K562 (cell line): Measurements from ENCODE around the gene PPIH. TPM values are rescaled to one million over a fixed set of nuclear protein-coding genes. Genes with fewer than 3 reads are reported as not detected.

ENCODE experiments used
- KDM5B ChIP-seq: fragments of 200-600 bp; sonication (generic); IDR thresholded peaks from 2 replicates; pipeline ENCODE4 v1.6.1; 2012; ENCODE audit warnings: low read depth, mild to moderate bottlenecking, moderate library complexity, low read length, control low read depth, inconsistent platforms; ENCODE audit not compliant: insufficient replicate concordance
- MCM3 ChIP-seq: fragments of 450-650 bp; IDR thresholded peaks from 2 replicates; pipeline ENCODE4 v1.6.1; 2016
- NR1H2 ChIP-seq: sonication (generic); formaldehyde crosslinking; IDR thresholded peaks from 2 replicates; pipeline ENCODE4 v1.4.0; 2020; ENCODE audit warnings: mild to moderate bottlenecking, missing genetic modification reagents
- SUPT5H ChIP-seq: fragments of 450-650 bp; IDR thresholded peaks from 2 replicates; pipeline ENCODE4 v1.6.1; 2016
- ZNF282 ChIP-seq: sonication (generic); formaldehyde crosslinking; IDR thresholded peaks from 2 replicates; pipeline ENCODE4 v1.8.1; 2023; ENCODE audit warnings: missing genetic modification reagents
- ZNF668 ChIP-seq: fragments of 250-450 bp; sonication (Bioruptor Pico); IDR thresholded peaks from 2 replicates; pipeline ENCODE4 v1.8.0; 2022; ENCODE audit warnings: mild to moderate bottlenecking, inconsistent platforms
- ZNF75A ChIP-seq: fragments of 450-650 bp; formaldehyde crosslinking; IDR thresholded peaks from 2 replicates; pipeline ENCODE4 v1.4.0; 2020; ENCODE audit warnings: mild to moderate bottlenecking
- ZNF778 ChIP-seq: fragments of 450-650 bp; formaldehyde crosslinking; IDR thresholded peaks from 2 replicates; pipeline ENCODE4 v1.4.0; 2020; ENCODE audit warnings: mild to moderate bottlenecking, moderate library complexity
- polyA plus RNA-seq, 8 experiments: library from polyadenylated mRNA; depleted of rRNA in 4 of 8; stranded (reverse) in 5 of 8; unstranded in 3 of 8; fragments of >200 nt; fragmentation: Nextera tagmentation in 2 of 8; fragmentation: Illumina TruSeq in 1 of 8; extraction: Ambion mirVana in 2 of 8; extraction: Trizol in 1 of 8; gene quantifications; 2 replicates each; pipeline versions ENCODE4 v1.2.1 to v1.2.3, GENCODE V29; 2011 to 2014; ENCODE audit warnings: inconsistent platforms in 1 of 8, missing spikeins in 1 of 8
- total RNA-seq, 7 experiments: library from RNA; depleted of rRNA in 6 of 7; stranded (reverse); fragments of >200 nt in 6 of 7; fragmentation: Illumina TruSeq in 2 of 7; extraction: Trizol in 2 of 7; gene quantifications; 2 replicates each; pipeline versions ENCODE4 v1.2.1 to v1.2.3, GENCODE V29; 2011 to 2021; ENCODE audit warnings: low replicate concordance in 1 of 7
- TF ChIP-seq, protein P1 (sequence below): fragments of 450-650 bp; formaldehyde crosslinking; IDR thresholded peaks from 2 replicates; pipeline ENCODE4 v1.4.0; 2020; ENCODE audit warnings: mild to moderate bottlenecking, mixed read lengths
- TF ChIP-seq, protein P2 (sequence below): IDR thresholded peaks from 2 replicates; pipeline ENCODE4 v1.6.1; 2014; ENCODE audit warnings: antibody characterized with exemption
- TF ChIP-seq, protein P3 (sequence below): sonication (generic); formaldehyde crosslinking; IDR thresholded peaks from 2 replicates; pipeline ENCODE4 v1.8.0; 2023; ENCODE audit warnings: mild to moderate bottlenecking, missing genetic modification reagents
- TF ChIP-seq, protein P4 (sequence below): sonication (generic); formaldehyde crosslinking; IDR thresholded peaks from 2 replicates; pipeline ENCODE4 v1.8.0; 2022; ENCODE audit warnings: mild to moderate bottlenecking, missing genetic modification reagents
- TF ChIP-seq, protein P5 (sequence below): sonication (generic); formaldehyde crosslinking; IDR thresholded peaks from 2 replicates; pipeline ENCODE4 v1.8.1; 2023; ENCODE audit warnings: mild to moderate bottlenecking, missing genetic modification reagents
- TF ChIP-seq, protein P6 (sequence below), 2 experiments: fragments of 200-800 bp in 1 of 2; sonication (Bioruptor generic) in 1 of 2; sonication (generic) in 1 of 2; formaldehyde crosslinking in 1 of 2; IDR thresholded peaks in 1 of 2; conservative IDR thresholded peaks in 1 of 2; 2 replicates each; pipeline versions ENCODE4 v1.5.0 to v1.6.1; 2016 to 2020; ENCODE audit warnings: missing compliant biosample characterization in 1 of 2, missing genetic modification characterization in 1 of 2, missing genetic modification reagents in 1 of 2

Gene PPIH
- total and polyA plus RNA-seq, 9 of the 15 experiments (the other 6 are each of a cell fraction or from before 2014, with no cell fraction given): 197 to 470 (median 277) TPM

DNA sequence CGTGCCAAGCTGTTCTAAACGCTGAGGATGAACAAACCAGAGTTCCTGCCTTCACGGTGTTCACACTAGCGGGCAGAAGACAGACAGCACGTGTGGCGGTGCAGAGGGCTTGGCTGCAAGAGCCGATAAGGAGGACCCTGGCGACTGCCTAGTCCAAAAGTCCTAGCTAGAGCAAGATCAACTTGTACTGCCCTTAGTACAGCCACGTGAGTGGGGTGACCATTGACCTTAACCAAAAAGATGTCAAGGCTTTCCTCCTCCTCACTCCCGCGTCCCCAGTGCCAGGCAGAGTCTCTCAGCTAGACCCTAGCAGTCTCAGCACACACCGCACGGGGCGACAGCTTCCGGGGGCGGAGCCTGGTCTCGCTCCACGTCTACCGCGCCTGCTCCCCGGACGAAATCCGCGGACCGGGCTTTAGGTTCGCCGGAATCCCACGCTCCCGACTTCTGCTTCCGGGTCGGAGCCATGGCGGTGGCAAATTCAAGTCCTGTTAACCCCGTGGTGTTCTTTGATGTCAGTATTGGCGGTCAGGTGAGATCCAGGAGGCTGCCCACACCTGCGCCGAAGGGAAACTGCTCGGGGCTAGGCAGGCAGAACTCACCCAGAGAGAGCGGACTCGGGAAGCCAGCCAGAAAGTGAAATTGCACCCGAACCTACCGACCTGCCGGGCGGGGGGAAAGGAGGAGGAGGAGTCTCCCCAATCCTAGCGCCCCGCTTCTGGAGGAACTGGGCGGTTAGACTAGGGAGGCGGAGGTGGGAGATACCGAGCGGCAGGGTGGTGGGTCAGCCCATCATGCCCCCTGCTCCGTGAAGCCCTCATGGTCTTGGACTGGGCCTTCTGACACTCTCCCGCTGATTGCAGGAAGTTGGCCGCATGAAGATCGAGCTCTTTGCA, at the start of gene PPIH (continued):
- TF ChIP-seq ZNF778 (CRISPR knock-in tag): no peak
- TF ChIP-seq, protein P1, sequence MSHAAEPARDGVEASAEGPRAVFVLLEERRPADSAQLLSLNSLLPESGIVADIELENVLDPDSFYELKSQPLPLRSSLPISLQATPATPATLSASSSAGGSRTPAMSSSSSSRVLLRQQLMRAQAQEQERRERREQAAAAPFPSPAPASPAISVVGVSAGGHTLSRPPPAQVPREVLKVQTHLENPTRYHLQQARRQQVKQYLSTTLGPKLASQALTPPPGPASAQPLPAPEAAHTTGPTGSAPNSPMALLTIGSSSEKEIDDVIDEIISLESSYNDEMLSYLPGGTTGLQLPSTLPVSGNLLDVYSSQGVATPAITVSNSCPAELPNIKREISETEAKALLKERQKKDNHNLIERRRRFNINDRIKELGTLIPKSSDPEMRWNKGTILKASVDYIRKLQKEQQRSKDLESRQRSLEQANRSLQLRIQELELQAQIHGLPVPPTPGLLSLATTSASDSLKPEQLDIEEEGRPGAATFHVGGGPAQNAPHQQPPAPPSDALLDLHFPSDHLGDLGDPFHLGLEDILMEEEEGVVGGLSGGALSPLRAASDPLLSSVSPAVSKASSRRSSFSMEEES (CRISPR knock-in tag): no peak
- no peak for TF ChIP-seq ZNF282 (CRISPR knock-in tag)
- peak; percentile 94 for TF ChIP-seq SUPT5H
- TF ChIP-seq, protein P2, sequence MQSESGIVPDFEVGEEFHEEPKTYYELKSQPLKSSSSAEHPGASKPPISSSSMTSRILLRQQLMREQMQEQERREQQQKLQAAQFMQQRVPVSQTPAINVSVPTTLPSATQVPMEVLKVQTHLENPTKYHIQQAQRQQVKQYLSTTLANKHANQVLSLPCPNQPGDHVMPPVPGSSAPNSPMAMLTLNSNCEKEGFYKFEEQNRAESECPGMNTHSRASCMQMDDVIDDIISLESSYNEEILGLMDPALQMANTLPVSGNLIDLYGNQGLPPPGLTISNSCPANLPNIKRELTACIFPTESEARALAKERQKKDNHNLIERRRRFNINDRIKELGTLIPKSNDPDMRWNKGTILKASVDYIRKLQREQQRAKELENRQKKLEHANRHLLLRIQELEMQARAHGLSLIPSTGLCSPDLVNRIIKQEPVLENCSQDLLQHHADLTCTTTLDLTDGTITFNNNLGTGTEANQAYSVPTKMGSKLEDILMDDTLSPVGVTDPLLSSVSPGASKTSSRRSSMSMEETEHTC: no peak
- TF ChIP-seq KDM5B: peak; percentile 94
- TF ChIP-seq, protein P3, sequence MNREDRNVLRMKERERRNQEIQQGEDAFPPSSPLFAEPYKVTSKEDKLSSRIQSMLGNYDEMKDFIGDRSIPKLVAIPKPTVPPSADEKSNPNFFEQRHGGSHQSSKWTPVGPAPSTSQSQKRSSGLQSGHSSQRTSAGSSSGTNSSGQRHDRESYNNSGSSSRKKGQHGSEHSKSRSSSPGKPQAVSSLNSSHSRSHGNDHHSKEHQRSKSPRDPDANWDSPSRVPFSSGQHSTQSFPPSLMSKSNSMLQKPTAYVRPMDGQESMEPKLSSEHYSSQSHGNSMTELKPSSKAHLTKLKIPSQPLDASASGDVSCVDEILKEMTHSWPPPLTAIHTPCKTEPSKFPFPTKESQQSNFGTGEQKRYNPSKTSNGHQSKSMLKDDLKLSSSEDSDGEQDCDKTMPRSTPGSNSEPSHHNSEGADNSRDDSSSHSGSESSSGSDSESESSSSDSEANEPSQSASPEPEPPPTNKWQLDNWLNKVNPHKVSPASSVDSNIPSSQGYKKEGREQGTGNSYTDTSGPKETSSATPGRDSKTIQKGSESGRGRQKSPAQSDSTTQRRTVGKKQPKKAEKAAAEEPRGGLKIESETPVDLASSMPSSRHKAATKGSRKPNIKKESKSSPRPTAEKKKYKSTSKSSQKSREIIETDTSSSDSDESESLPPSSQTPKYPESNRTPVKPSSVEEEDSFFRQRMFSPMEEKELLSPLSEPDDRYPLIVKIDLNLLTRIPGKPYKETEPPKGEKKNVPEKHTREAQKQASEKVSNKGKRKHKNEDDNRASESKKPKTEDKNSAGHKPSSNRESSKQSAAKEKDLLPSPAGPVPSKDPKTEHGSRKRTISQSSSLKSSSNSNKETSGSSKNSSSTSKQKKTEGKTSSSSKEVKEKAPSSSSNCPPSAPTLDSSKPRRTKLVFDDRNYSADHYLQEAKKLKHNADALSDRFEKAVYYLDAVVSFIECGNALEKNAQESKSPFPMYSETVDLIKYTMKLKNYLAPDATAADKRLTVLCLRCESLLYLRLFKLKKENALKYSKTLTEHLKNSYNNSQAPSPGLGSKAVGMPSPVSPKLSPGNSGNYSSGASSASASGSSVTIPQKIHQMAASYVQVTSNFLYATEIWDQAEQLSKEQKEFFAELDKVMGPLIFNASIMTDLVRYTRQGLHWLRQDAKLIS: peak; percentile 59; the same call in 1 of the 2 replicates
- TF ChIP-seq MCM3: no peak
- no peak; the same call in 1 of the 2 replicates for TF ChIP-seq NR1H2
- TF ChIP-seq, protein P4, sequence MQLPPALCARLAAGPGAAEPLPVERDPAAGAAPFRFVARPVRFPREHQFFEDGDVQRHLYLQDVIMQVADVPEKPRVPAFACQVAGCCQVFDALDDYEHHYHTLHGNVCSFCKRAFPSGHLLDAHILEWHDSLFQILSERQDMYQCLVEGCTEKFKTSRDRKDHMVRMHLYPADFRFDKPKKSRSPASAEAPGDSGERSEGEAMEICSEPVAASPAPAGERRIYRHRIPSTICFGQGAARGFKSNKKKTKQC (CRISPR knock-in tag): peak; percentile 82; the same call in 1 of the 2 replicates
- TF ChIP-seq ZNF75A: no peak
- TF ChIP-seq, protein P5, sequence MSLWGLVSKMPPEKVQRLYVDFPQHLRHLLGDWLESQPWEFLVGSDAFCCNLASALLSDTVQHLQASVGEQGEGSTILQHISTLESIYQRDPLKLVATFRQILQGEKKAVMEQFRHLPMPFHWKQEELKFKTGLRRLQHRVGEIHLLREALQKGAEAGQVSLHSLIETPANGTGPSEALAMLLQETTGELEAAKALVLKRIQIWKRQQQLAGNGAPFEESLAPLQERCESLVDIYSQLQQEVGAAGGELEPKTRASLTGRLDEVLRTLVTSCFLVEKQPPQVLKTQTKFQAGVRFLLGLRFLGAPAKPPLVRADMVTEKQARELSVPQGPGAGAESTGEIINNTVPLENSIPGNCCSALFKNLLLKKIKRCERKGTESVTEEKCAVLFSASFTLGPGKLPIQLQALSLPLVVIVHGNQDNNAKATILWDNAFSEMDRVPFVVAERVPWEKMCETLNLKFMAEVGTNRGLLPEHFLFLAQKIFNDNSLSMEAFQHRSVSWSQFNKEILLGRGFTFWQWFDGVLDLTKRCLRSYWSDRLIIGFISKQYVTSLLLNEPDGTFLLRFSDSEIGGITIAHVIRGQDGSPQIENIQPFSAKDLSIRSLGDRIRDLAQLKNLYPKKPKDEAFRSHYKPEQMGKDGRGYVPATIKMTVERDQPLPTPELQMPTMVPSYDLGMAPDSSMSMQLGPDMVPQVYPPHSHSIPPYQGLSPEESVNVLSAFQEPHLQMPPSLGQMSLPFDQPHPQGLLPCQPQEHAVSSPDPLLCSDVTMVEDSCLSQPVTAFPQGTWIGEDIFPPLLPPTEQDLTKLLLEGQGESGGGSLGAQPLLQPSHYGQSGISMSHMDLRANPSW: peak; percentile 87; the same call in 1 of the 2 replicates
- peak; percentile 56; the same call in 1 of the 2 replicates for TF ChIP-seq ZNF668 (CRISPR knock-in tag)
- TF ChIP-seq, protein P6, sequence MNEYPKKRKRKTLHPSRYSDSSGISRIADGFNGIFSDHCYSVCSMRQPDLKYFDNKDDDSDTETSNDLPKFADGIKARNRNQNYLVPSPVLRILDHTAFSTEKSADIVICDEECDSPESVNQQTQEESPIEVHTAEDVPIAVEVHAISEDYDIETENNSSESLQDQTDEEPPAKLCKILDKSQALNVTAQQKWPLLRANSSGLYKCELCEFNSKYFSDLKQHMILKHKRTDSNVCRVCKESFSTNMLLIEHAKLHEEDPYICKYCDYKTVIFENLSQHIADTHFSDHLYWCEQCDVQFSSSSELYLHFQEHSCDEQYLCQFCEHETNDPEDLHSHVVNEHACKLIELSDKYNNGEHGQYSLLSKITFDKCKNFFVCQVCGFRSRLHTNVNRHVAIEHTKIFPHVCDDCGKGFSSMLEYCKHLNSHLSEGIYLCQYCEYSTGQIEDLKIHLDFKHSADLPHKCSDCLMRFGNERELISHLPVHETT (CRISPR knock-in tag; conservative IDR thresholded peaks at IDR 0.05 in 1 of 2, IDR thresholded peaks at IDR 0.05 in 1 of 2): peak in 1 of 2 experiments; percentile 86; a peak in 2 of 4 replicates
